Esophagus squamous epithelium (tissue), 4 donors: Measurements from ENCODE around the gene GOLGA1.

ENCODE experiments used
- CTCF ChIP-seq, 6 experiments: fragments of 450-650 bp in 4 of 6; fragments of 200-600 bp in 2 of 6; sonication (generic) in 2 of 6; IDR thresholded peaks; one replicate each; pipeline ENCODE4 v1.5.1; 2016 to 2019; ENCODE audit warnings: antibody characterized with exemption in 6 of 6, mild to moderate bottlenecking in 4 of 6, moderate library complexity in 4 of 6
- POLR2A ChIP-seq, 4 donors: fragments of 450-650 bp; IDR thresholded peaks; one replicate each; pipeline ENCODE4 v1.6.1; 2017; ENCODE audit warnings: antibody characterized with exemption in 4 of 4, mild to moderate bottlenecking in 4 of 4, moderate library complexity in 3 of 4

GRCh38 chr9:124968238-124968637 lies 27.4 kb upstream of the GOLGA1 start:
- no peak for TF ChIP-seq CTCF (IDR thresholded peaks at IDR 0.05)
- TF ChIP-seq POLR2A (IDR thresholded peaks at IDR 0.05): no peak
